Fibroblast of the aortic adventitia (primary cell): ENCODE results near the gene PON1. TPM values are rescaled to one million over a fixed set of nuclear protein-coding genes. Genes with fewer than 3 reads are reported as not detected.

Source experiments
- DNase-seq: peaks from one replicate; pipeline ENCODE4 v3.0.0-alpha.2; 2010; ENCODE audit warnings: low read depth
- H3K4me3 ChIP-seq: 2 replicates; pipeline ENCODE4 v1.5.1; 2011; ENCODE audit warnings: low read depth, mild to moderate bottlenecking, control low read depth, low read length, moderate library complexity
- small RNA-seq: library from RNA; depleted of rRNA; stranded (forward); fragments of <200 nt; gene quantifications from one replicate; pipeline ENCODE3, GENCODE V24; 2012
- total RNA-seq: library from RNA; depleted of rRNA; stranded (reverse); fragments of >200 nt; gene quantifications from 2 replicates; pipeline ENCODE4 v1.2.3, GENCODE V29; 2012; ENCODE audit warnings: low replicate concordance
- TF ChIP-seq, protein P1 (sequence below): IDR thresholded peaks from 2 replicates; pipeline ENCODE4 v1.5.1; 2011; ENCODE audit warnings: mild to moderate bottlenecking, low read length, control low read depth, inconsistent platforms; ENCODE audit not compliant: insufficient read depth

Gene PON1
- total RNA-seq, 1 donor, result not detected

DNA sequence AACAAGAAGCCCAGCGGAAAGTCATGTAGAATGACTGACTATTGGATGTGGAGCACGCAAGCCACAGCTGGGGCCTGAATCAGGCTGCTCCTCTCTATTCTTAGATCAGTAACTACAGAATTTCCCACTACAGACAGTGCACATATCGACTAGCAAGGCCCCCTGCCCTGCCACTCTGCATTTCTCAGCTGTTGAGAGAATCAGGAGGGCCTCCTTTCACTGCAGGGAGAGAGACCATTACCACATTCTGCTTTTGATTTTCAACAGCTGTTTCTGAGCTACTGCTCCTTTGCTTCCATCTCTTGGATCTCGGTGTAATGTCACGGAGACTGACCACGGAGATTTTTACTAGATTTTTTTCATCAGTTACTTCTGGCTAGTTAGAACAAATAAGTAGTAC lies 73.8 kb downstream of the PON1 start:
- DNase-seq, result no peak

More for the DNA sequence above, 73.8 kb downstream of the PON1 start:
- H3K4me3 ChIP-seq, result no peak overlapping the region
- TF ChIP-seq, protein P1, sequence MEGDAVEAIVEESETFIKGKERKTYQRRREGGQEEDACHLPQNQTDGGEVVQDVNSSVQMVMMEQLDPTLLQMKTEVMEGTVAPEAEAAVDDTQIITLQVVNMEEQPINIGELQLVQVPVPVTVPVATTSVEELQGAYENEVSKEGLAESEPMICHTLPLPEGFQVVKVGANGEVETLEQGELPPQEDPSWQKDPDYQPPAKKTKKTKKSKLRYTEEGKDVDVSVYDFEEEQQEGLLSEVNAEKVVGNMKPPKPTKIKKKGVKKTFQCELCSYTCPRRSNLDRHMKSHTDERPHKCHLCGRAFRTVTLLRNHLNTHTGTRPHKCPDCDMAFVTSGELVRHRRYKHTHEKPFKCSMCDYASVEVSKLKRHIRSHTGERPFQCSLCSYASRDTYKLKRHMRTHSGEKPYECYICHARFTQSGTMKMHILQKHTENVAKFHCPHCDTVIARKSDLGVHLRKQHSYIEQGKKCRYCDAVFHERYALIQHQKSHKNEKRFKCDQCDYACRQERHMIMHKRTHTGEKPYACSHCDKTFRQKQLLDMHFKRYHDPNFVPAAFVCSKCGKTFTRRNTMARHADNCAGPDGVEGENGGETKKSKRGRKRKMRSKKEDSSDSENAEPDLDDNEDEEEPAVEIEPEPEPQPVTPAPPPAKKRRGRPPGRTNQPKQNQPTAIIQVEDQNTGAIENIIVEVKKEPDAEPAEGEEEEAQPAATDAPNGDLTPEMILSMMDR, result no peak

Small RNA genes within 50 kb of the gene (small RNA-seq; reads per million reads assigned to genes)
- not detected for gene AC004022.2

Other genes starting within 250 kb of the PON1 start
- gene PON3, start 71.8 kb upstream of the PON1 start, total RNA-seq, result 0.82 TPM in 1 of 2 replicates, not detected in the other
- 30.0 and 52.5 TPM in 2 replicates for gene PON2, start 110.5 kb upstream of the PON1 start, total RNA-seq
- gene ASB4, start 161.4 kb upstream of the PON1 start, total RNA-seq, result not detected in 2 replicates